GM19240 (cell line): ENCODE results near the gene LRCOL1.
"Not testable (repeated sequence)": the region's sequence is repeated elsewhere in the genome, so short reads cannot be mapped to it uniquely, and the experiment has no call there.

Source experiments
- DNase-seq: peaks from one replicate; pipeline ENCODE4 v3.0.0; 2011; ENCODE audit warnings: low spot score; ENCODE audit not compliant: insufficient read length

Gene LRCOL1

GRCh38 chr12:132601171-132601883 is 9.1 kb downstream of the LRCOL1 start:
- no peak for DNase-seq

DNA sequence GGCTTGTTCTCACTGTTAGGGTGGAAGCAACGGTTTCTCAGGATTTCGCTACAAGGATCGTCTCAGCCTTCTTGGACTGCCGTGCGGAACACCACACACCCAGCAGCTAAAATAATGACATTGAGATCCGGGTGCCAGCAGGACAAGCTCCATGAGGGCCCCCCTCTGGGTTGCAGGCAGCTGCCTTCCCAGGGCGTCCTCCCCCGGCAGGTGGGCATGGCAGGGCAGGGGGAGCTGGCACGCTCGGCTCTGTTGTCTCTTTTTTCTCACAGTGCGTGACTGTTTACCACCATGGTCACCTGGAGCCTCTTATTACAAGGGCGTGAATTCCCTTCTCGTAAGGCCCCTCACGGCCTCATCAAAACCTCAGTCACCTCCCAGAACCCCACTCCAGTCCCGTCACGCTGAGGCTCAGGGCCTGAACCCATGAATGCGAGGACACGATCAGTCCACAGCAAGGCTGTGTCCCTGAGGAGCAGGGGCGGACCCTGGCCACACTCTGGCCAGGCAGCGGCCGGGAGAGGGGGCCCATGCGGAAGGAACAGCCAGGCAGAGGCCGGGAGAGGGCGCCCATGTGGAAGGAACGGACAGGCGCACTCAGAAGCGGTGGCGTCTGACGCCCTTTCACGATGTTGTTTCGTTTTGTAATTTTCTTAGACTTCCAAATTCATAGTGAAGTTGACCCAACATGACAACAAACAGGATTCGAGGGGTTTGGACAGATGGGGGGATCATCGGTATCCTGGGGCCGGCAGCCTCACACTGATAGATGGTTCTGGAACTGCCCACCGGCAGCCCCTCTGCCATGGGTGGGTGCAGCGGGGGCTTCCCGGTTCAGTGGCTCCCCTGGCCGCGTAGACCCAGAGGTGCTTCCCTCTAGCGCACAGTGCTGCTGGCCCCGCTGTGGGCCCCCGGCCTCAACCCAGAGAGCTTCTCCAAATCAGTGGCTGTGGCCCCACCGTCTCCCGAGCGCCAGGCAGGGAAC is 10.0 kb downstream of the LRCOL1 start:
- DNase-seq, result peak; percentile 45

DNA sequence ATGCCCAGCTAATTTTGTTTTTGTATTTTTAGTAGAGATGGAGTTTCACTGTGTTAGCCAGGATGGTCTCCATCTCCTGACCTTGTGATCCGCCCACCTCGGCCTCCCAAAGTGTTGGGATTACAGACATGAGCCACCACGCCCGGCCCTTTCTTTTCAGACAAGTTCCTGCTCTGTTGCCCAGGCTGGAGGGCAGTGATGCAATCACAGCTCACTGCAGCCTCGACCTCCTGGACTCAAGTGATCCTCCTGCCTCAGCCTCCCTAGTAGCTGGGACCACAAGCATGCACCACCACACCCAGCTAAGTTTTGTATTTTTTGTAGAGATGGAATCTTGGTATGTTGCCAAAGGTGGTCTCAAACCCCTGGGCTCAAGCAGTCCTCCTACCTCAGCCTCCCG is 10.9 kb downstream of the LRCOL1 start:
- DNase-seq, result not testable (repeated sequence)

DNA sequence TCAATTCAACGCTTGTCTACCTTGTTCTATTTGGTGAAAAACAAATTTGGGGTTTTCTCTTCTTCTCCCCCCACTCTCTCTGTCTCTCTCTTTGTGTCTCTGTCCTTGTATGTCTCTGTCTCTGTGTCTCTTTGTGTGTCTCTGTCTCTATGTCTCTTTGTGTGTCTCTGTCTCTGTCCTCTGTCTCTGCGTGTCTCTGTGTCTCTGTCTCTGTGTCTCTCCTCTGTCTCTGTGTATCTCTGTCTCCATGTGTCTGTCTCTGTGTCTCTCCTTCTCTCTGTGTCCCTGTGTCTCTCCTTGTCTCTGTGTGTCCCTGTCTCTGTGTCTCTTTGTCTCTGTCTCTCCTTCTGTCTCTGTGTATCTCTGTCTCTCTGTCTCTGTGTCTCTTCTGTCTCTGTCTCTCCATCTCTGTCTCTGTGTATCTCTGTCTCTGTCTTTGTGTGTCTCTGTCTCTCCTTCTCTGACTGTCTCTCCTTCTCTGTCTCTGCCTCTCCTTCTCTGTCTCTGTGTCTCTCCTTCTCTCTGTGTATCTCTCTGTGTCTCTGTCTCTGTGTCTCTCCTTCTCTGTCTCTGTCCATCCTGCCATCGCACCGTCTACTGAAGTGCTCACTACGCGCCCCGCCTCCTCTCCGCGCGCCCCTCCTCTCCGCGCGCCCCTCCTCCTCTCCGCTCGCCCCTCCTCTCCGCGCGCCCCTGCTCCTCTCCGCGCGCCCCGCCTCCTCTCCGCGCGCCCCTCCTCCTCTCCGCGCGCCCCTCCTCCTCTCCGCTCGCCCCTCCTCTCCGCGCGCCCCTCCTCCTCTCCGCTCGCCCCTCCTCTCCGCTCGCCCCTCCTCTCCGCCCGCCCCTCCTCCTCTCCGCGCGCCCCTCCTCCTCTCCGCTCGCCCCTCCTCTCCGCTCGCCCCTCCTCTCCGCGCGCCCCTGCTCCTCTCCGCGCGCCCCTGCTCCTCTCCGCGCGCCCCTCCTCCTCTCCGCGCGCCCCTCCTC is 12.8 kb downstream of the LRCOL1 start:
- DNase-seq, result no peak

DNA sequence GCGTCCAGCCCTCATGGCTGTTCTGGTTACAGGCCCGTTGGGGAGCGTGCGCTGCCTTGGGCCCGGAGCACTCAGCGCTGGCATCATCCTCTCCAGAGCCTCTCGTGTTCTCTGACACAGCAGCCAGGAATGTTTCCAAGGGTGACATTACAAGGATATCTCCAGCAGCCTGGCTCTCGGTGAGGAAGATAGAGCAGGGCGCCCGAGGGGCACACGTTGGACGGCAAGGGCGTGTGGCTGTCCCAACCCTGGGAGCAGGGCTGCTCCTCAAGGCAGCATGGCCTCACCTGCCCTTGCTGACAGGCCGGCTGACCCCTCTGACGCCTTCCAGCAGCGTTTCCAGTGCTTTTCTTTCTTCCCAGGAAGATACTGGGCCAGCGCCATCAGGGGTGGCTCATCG is 14.4 kb downstream of the LRCOL1 start:
- DNase-seq, result no peak

GRCh38 chr12:132595183-132595582 is 15.2 kb downstream of the LRCOL1 start:
- no peak for DNase-seq

DNA sequence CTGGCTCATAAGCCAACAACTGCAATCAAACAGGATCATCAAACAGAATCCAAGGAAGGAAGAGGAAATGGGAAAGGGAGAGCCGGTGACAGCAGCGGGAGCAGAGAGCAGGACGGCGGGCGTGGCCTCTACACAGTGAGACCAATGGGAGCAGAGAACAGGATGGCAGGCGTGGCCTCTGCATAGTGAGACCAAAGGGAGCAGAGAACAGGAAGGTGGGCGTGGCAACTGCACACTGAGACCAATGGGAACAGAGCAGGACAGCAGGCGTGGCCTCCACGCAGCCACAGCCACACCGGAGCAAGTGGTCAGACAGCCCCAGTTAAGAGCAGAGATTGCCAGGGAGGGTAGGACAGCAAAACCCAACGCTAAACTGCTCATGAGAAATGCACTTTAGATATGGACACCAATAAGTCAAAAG is 16.4 kb downstream of the LRCOL1 start:
- no peak for DNase-seq

DNA sequence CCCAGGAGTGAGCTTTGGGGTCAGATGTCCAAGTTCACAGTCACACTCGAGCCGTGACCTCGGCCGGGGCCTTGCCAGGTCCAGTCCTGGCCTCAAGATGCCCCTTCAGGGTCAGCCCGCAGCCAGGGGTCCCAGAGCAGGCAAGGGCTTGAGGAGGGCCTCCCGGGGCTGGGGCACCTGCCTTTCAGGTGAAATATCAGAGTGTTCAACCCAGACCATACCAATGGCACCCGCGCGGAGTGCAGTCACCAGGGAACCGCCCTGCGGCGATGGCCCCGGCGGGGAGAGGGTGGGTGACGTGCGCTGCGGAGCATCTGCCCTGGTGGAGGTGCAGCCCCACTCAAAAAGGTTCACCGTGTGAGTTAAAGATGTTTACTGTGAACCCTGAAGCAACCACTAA is 16.9 kb downstream of the LRCOL1 start:
- no peak for DNase-seq

- DNase-seq, result no peak
Measured at GRCh38 chr12:132593071-132593470, 17.3 kb downstream of the LRCOL1 start.

DNA sequence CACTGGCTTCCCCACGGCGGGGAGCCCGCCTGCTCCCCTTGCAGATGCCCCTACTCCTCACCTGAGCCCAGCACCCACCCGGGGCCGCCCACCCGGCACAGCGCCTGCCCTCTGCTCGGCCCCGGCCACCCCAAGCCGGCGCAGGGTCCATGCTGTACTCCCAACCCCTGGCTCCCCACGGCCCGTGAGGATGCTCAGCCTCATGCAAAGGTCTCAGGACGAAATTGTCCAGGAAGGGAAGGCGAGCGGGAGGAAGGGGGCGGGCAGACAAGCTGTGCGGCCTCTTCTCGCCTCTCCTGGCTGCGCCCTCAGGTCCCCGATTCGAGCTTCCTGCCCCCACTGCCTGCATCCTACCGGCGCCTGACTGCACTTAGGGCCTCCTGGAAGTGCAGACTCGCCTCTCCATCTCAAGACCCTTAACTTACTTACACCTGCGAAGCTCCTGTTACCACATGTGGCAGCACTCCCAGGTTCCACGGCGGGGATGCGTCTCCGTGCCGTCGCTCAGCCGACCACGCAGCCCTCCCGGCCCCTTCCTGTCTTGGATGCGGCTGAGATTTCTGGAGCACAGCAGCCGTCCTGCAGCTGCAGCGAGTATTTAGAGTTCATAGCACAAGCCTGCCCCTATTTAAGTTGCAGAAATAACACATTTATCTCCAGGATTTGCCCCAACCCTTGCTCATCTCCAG is 18.0 kb downstream of the LRCOL1 start:
- DNase-seq, result no peak

DNA sequence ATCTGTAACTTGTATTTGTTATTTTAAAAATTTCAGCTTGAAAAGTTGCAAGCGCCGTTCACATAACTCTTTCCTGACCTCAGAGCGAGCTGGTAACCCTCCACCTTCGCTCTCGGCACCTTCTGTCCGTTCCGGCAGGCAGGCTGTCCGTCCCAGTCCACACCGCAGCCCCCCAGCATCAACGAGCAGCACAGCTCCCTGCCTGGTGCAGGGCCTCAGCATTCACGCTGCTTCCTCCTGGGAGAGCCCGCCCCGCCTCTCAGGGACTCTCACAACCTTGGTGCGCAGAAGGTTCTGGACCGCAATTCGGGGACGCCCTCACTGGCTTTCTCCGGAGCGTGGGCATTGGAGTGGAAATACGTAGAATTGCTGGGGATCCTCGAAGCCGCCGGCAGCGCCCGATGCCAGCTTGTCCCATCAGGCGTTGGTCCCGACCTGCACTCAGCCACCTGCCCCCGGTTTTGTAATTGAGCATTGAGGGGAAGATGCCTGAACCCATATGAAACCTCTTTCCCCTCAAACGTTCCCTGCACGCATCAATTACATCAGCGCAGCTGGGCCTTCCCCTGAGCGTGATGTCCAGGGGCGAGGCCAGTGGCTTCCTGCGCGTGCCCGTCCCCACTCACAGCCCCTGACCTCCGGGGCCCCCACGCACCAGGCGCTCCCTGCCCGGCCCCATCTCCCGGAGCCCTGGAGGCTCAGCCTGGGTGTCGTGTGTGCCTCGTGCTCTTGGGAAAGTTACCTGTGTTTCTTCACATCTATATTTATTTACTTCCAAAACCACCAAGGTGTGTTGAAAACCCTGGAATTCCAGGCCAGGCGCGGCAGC is 19.1 kb downstream of the LRCOL1 start:
- DNase-seq, result no peak

DNA sequence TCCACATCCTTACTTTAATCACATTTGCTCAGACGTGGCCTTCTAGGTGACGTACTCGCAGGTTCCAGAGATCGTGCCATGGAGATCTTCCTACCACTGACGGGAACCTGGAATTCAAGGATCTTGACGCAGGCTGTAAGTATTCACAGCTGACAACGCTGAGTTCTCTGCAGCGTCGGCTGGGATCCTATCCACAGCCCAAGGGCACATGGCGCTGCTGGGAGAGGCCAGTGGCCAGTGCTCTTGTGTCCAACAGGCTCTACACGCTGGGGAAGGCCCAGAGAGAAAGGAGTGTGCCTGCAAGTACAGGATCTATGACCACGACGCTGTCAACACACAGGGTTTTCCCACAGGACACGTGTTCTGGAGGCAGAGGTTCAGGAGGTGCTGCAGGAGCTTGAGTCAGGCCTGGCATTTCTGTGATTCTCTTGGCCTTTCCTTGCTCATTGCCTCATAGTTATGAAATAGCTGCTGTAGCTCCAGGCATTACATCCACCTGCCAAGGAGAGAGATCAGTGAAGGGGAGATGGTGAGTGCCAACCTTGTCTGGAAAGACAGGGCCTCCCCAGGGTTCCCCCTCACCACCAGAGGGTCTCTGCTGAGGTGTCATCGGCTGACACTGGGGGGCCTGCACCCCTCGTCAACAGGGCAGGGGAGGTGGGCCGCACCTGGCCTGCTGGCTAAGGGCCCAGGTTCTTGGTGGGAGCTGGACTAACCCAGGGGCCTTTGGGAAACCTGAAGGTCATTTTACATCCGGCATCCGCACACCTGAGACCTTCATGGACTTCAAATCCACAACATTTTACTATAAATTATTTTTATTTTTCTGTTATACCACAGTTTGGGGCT is 21.3 kb downstream of the LRCOL1 start:
- DNase-seq, result no peak

GRCh38 chr12:132588319-132588718 is 22.1 kb downstream of the LRCOL1 start:
- no peak for DNase-seq

DNA sequence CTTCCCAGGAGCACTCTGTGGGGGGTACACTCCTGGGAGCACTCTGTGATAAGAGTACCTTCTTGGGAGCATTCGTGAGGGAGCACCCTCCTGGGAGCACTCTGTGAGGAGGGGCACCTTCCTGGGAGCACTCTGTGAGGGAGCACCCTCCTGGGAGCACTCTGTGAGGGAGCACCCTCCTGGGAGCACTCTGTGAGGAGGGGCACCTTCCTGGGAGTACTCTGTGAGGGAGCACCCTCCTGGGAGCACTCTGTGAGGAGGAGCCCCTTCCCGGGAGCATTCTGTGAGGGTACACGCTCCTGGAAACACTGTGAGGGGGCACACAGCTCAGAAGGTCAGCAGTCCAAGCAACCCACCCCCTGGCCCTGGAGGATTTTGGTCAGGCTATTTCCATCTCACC is 22.6 kb downstream of the LRCOL1 start:
- no peak for DNase-seq

- no peak for DNase-seq
Measured at GRCh38 chr12:132586929-132587328, 23.5 kb downstream of the LRCOL1 start.

GRCh38 chr12:132585177-132585576 is 25.2 kb downstream of the LRCOL1 start:
- DNase-seq, result no peak

DNA sequence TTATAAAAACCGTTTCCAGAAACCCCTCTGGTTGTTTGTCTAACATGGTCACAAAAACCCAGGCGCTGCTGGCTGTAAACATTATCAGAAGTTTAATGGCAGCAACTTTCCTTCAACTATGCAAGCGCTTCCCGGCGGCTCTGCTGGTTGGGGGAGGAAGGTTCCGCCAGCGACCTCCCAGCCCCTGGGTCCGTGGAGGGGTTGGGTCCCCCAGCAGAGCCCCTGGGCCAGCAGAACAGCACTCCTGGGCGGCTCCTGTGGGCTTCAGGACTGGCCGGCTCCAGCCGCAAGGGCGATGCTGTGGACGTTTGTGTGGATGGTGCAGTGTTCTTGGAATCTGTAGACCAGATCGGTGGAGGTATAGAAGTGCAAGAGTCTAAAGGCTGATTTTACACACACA is 26.0 kb downstream of the LRCOL1 start:
- DNase-seq, result no peak

- DNase-seq, result no peak
Measured at GRCh38 chr12:132583736-132584135, 26.6 kb downstream of the LRCOL1 start.

GRCh38 chr12:132583411-132583710 is 27.0 kb downstream of the LRCOL1 start:
- DNase-seq, result no peak
